GM12878 (cell line): ENCODE results near the gene USP36. TPM values are rescaled to one million over a fixed set of nuclear protein-coding genes. Genes with fewer than 3 reads are reported as not detected.
A peak's percentile ranks its signal among the peaks of the same experiment; 100 is the strongest.

Experiments
- ATAC-seq: fragments of 200-7000 bp; cut with Tn5 transposase; 3 replicates; pipeline ENCODE4 v1.9.1; 2020; ENCODE audit warnings: mild to moderate bottlenecking, moderate library complexity
- BruUV-seq: library from RNA; stranded (reverse); fragments of 400-500 nt; replicated peaks from 2 replicates; lab custom pipeline; 2021; lab: Mats Ljungman, UMichigan
- CTCF ChIA-PET: fragments of 300-600 bp; sonication (Branson Sonifier 250); formaldehyde crosslinking; extraction: SDS; loops from one replicate; lab custom pipeline; 2021; ENCODE audit warnings: inconsistent platforms; lab: Yijun Ruan, JAX
- POLR2A ChIA-PET: fragments of 350-600 bp; formaldehyde crosslinking; extraction: SDS; loops from one replicate; lab custom pipeline; 2021; ENCODE audit warnings: inconsistent platforms; lab: Charles Lee
- RAD21 ChIA-PET: fragments of 300-600 bp; sonication (Branson Sonifier 250); formaldehyde crosslinking; loops from one replicate; lab custom pipeline; 2023; ENCODE audit warnings: antibody characterized with exemption; ENCODE audit not compliant: unreplicated experiment; lab: Charles Lee
- SMC1A ChIA-PET: fragments of 300-600 bp; sonication (Branson Sonifier 250); formaldehyde crosslinking; loops from one replicate; lab custom pipeline; 2023; ENCODE audit not compliant: unreplicated experiment, uncharacterized antibody; lab: Charles Lee
- DNase-seq: peaks from one replicate; pipeline ENCODE4 v3.0.0-alpha.2; 2011; ENCODE audit warnings: low read depth, low spot score
- FAIRE-seq: peaks from 3 replicates; lab custom pipeline; 2011; peaks lifted over from hg19 to GRCh38; lab: Jason Lieb, UNC
- H2AFZ ChIP-seq: 2 replicates; pipeline ENCODE4 v1.6.0; 2011; ENCODE audit warnings: low read depth, low read length, control low read depth; ENCODE audit not compliant: control insufficient read depth
- H3K27ac ChIP-seq: 2 replicates; pipeline ENCODE4 v1.5.1; 2011; ENCODE audit warnings: control low read depth; ENCODE audit not compliant: control insufficient read depth, insufficient read depth
- H3K27me3 ChIP-seq, 2 experiments: replicated peaks in 1 of 2; 2 replicates each; pipeline versions ENCODE4 v1.6.0 to v1.6.1; 2011; ENCODE audit warnings: low read length in 1 of 2; ENCODE audit not compliant: control insufficient read depth in 2 of 2, insufficient read depth in 2 of 2
- H3K36me3 ChIP-seq, 2 experiments: 2 replicates each; pipeline ENCODE4 v1.5.1; 2011; ENCODE audit warnings: low read length in 1 of 2; ENCODE audit not compliant: control insufficient read depth in 2 of 2, insufficient read depth in 2 of 2
- H3K4me1 ChIP-seq: 2 replicates; pipeline ENCODE4 v1.6.1; 2011; ENCODE audit warnings: mild to moderate bottlenecking, low read length, moderate library complexity, mixed read lengths; ENCODE audit not compliant: control insufficient read depth, insufficient read depth
- H3K4me2 ChIP-seq: 2 replicates; pipeline ENCODE4 v1.6.0; 2011; ENCODE audit warnings: control low read depth; ENCODE audit not compliant: control insufficient read depth, insufficient read depth
- H3K4me3 ChIP-seq: fragments of 200-600 bp; sonication (generic); 2 replicates; pipeline ENCODE4 v1.5.1; 2016
- H3K79me2 ChIP-seq: 2 replicates; pipeline ENCODE4 v1.6.0; 2011; ENCODE audit warnings: low read length; ENCODE audit not compliant: control insufficient read depth, insufficient read depth
- H3K9ac ChIP-seq: 2 replicates; pipeline ENCODE4 v1.8.0; 2011; ENCODE audit warnings: low read length, control low read depth, mixed read lengths; ENCODE audit not compliant: control insufficient read depth, insufficient read depth
- H3K9me3 ChIP-seq: replicated peaks from 3 replicates; pipeline ENCODE4 v1.5.1; 2011; ENCODE audit warnings: mild to moderate bottlenecking, low read length; ENCODE audit not compliant: control insufficient read depth, insufficient read depth
- H4K20me1 ChIP-seq: 2 replicates; pipeline ENCODE4 v1.6.0; 2011; ENCODE audit not compliant: control insufficient read depth, insufficient read depth
- CBX3 ChIP-seq: fragments of 200-600 bp; sonication (generic); IDR thresholded peaks from 2 replicates; pipeline ENCODE4 v1.6.1; 2016; ENCODE audit warnings: low read depth, borderline replicate concordance
- NFXL1 ChIP-seq: fragments of 450-650 bp; IDR thresholded peaks from 2 replicates; pipeline ENCODE4 v1.6.1; 2017; ENCODE audit warnings: antibody characterized with exemption, mild to moderate bottlenecking, borderline replicate concordance
- POLR2A ChIP-seq: IDR thresholded peaks from 2 replicates; pipeline ENCODE4 v1.6.1; 2011; ENCODE audit warnings: low read depth, mild to moderate bottlenecking, low read length
- POLR2AphosphoS5 ChIP-seq: IDR thresholded peaks from 2 replicates; pipeline ENCODE4 v1.6.1; 2011; ENCODE audit warnings: mild to moderate bottlenecking, low read length, inconsistent platforms
- RAD21 ChIP-seq: IDR thresholded peaks from 2 replicates; pipeline ENCODE4 v1.6.1; 2011; ENCODE audit warnings: mild to moderate bottlenecking, low read depth, low read length, moderate library complexity; ENCODE audit not compliant: insufficient read depth
- SMC3 ChIP-seq: IDR thresholded peaks from 2 replicates; pipeline ENCODE4 v1.6.1; 2011; ENCODE audit warnings: low read length, improper control_type of control experiment, borderline replicate concordance
- WRNIP1 ChIP-seq: IDR thresholded peaks from 2 replicates; pipeline ENCODE4 v1.6.1; 2011; ENCODE audit warnings: low read depth, low read length, improper control_type of control experiment, borderline replicate concordance
- ZNF384 ChIP-seq: IDR thresholded peaks from 2 replicates; pipeline ENCODE4 v1.6.1; 2012; ENCODE audit warnings: low read depth, mild to moderate bottlenecking, low read length, improper control_type of control experiment, borderline replicate concordance
- WGBS: methylation state at CpG from one replicate; pipeline ENCODE4 v1.1.6; 2016; ENCODE audit warnings: low lambda C conversion rate; ENCODE audit not compliant: insufficient replicate concordance, insufficient coverage; ENCODE audit errors: missing lambda C conversion rate; 5-methylcytosine and 5-hydroxymethylcytosine counted together
- in situ Hi-C: fragments of 300-500 bp; cut with MboI; formaldehyde crosslinking; loops from 9 replicates; pipeline ENCODE4 v1.14.3; 2018; ENCODE audit warnings: mixed read lengths
- intact Hi-C: fragments of 100-400 bp; cut with micrococcal nuclease; formaldehyde crosslinking; loops from one replicate; pipeline ENCODE4 v1.14.2; 2022; ENCODE audit not compliant: unreplicated experiment
- polyA plus RNA-seq, 11 experiments: library from polyadenylated mRNA; depleted of rRNA in 4 of 11; unstranded in 6 of 11; stranded (reverse) in 5 of 11; fragments of >200 nt; fragmentation: Nextera tagmentation in 4 of 11; fragmentation: Illumina TruSeq in 1 of 11; extraction: Ambion mirVana in 4 of 11; extraction: Trizol in 1 of 11; gene quantifications; 1 replicate in 1 of 11; 2 replicates in 10 of 11; pipeline versions ENCODE4 v1.2.1 to v1.2.3, GENCODE V29; 2011 to 2016; ENCODE audit warnings: inconsistent platforms in 2 of 11, missing spikeins in 2 of 11, low read depth in 1 of 11
- total RNA-seq, 4 experiments: library from RNA; depleted of rRNA in 3 of 4; stranded (reverse); fragments of >200 nt in 3 of 4; fragmentation: Illumina TruSeq in 1 of 4; extraction: Trizol in 1 of 4; gene quantifications; 2 replicates each; pipeline versions ENCODE4 v1.2.1 to v1.2.3, GENCODE V29; 2013 to 2021
- TF ChIP-seq, protein P1 (sequence below): fragments of 450-650 bp; formaldehyde crosslinking; IDR thresholded peaks from 2 replicates; pipeline ENCODE4 v1.5.0; 2022; ENCODE audit warnings: mild to moderate bottlenecking, missing genetic modification characterization
- TF ChIP-seq, protein P2 (sequence below): fragments of 450-650 bp; IDR thresholded peaks from 2 replicates; pipeline ENCODE4 v1.6.1; 2017; ENCODE audit warnings: mild to moderate bottlenecking, moderate library complexity

The USP36 gene
- total and polyA plus RNA-seq, 10 of the 15 experiments (the other 5 are each of a cell fraction or from before 2014, with no cell fraction given): 7.2 to 65.7 (median 33.6) TPM

- DNase-seq (no peak), ATAC-seq (no peak), FAIRE-seq (no peak)
- no peak overlapping the region for H3K27ac ChIP-seq
- no peaks in the 10 kb centered on the region for H3K4me1 ChIP-seq
- H3K27me3 ChIP-seq: no peaks in the 10 kb centered on the region
- SMC1A ChIA-PET: interaction anchor here (1.4 kb wide), 1 partner anchor 97 kb away, joined by 3 read pairs; no protein-coding TSS in a partner anchor
- H3K79me2 ChIP-seq: no peaks in the 10 kb centered on the region
- CTCF ChIA-PET: no interaction called here
- BruUV-seq: no TSS peak
- H2AFZ ChIP-seq: no peak overlapping the region
- WGBS: 82% methylated on average over 17 of the region's 21 CpGs
- no peaks in the 10 kb centered on the region for H4K20me1 ChIP-seq
- peaks cover 32 to 46% of the 10 kb centered on the region in 2 experiments for H3K36me3 ChIP-seq
- POLR2A ChIA-PET: no interaction called here
- no peak overlapping the region for H3K4me3 ChIP-seq
- RAD21 ChIA-PET: no interaction called here
- intact Hi-C loops (no loop called here), in situ Hi-C loops (no loop called here)
- no peaks in the 10 kb centered on the region for H3K9me3 ChIP-seq
- peak; percentile 44; the same call in 1 of the 2 replicates for TF ChIP-seq POLR2A
- no peak for TF ChIP-seq NFXL1
- H3K4me2 ChIP-seq: no peak overlapping the region
- no peak overlapping the region for H3K9ac ChIP-seq
These were observed 37.3 kb downstream of the USP36 start for GRCh38 chr17:78803186-78803845.

DNA sequence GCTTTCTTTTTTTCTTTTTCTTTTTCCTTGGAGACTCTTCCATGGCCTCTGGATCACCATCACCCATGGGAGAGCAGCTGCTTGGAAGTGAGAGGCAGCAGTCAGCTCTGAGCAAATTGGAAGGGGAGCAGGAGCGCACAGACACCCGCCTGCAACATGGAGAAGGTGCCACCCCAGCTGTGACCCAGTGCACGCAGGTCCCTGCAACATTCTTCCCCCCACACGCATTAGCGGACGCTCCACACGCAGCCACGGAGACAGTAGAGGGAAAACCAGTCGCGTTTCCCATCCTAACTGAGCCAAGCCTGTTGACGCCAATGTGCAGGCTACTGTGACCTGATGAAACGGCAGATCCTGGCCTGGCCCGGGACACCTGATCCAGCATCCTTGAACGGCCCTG lies 38.2 kb downstream of the USP36 start:
- RAD21 ChIA-PET: no interaction called here
- TF ChIP-seq ZNF384 (no peak), POLR2AphosphoS5 (no peak), CBX3 (no peak), RAD21 (no peak), SMC3 (no peak), WRNIP1 (no peak)
- TF ChIP-seq, protein P1, sequence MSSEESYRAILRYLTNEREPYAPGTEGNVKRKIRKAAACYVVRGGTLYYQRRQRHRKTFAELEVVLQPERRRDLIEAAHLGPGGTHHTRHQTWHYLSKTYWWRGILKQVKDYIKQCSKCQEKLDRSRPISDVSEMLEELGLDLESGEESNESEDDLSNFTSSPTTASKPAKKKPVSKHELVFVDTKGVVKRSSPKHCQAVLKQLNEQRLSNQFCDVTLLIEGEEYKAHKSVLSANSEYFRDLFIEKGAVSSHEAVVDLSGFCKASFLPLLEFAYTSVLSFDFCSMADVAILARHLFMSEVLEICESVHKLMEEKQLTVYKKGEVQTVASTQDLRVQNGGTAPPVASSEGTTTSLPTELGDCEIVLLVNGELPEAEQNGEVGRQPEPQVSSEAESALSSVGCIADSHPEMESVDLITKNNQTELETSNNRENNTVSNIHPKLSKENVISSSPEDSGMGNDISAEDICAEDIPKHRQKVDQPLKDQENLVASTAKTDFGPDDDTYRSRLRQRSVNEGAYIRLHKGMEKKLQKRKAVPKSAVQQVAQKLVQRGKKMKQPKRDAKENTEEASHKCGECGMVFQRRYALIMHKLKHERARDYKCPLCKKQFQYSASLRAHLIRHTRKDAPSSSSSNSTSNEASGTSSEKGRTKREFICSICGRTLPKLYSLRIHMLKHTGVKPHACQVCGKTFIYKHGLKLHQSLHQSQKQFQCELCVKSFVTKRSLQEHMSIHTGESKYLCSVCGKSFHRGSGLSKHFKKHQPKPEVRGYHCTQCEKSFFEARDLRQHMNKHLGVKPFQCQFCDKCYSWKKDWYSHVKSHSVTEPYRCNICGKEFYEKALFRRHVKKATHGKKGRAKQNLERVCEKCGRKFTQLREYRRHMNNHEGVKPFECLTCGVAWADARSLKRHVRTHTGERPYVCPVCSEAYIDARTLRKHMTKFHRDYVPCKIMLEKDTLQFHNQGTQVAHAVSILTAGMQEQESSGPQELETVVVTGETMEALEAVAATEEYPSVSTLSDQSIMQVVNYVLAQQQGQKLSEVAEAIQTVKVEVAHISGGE: no peak
- TF ChIP-seq, protein P2, sequence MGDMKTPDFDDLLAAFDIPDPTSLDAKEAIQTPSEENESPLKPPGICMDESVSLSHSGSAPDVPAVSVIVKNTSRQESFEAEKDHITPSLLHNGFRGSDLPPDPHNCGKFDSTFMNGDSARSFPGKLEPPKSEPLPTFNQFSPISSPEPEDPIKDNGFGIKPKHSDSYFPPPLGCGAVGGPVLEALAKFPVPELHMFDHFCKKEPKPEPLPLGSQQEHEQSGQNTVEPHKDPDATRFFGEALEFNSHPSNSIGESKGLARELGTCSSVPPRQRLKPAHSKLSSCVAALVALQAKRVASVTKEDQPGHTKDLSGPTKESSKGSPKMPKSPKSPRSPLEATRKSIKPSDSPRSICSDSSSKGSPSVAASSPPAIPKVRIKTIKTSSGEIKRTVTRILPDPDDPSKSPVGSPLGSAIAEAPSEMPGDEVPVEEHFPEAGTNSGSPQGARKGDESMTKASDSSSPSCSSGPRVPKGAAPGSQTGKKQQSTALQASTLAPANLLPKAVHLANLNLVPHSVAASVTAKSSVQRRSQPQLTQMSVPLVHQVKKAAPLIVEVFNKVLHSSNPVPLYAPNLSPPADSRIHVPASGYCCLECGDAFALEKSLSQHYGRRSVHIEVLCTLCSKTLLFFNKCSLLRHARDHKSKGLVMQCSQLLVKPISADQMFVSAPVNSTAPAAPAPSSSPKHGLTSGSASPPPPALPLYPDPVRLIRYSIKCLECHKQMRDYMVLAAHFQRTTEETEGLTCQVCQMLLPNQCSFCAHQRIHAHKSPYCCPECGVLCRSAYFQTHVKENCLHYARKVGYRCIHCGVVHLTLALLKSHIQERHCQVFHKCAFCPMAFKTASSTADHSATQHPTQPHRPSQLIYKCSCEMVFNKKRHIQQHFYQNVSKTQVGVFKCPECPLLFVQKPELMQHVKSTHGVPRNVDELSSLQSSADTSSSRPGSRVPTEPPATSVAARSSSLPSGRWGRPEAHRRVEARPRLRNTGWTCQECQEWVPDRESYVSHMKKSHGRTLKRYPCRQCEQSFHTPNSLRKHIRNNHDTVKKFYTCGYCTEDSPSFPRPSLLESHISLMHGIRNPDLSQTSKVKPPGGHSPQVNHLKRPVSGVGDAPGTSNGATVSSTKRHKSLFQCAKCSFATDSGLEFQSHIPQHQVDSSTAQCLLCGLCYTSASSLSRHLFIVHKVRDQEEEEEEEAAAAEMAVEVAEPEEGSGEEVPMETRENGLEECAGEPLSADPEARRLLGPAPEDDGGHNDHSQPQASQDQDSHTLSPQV: no peak

More for the DNA sequence above, 38.2 kb downstream of the USP36 start:
- ATAC-seq (no peak), DNase-seq (no peak), FAIRE-seq (no peak)
- no peak overlapping the region for H3K9ac ChIP-seq
- no TSS peak for BruUV-seq
- no peak overlapping the region for H3K4me2 ChIP-seq
- no peaks in the 10 kb centered on the region for H3K79me2 ChIP-seq
- H2AFZ ChIP-seq: no peak overlapping the region
- ChIA-PET SMC1A (no interaction called here), POLR2A (no interaction called here), CTCF (no interaction called here)
- no peaks in the 10 kb centered on the region for H3K4me1 ChIP-seq
- no peak overlapping the region for H3K27ac ChIP-seq
- no peaks in the 10 kb centered on the region for H3K27me3 ChIP-seq
- intact Hi-C loops (no loop called here), in situ Hi-C loops (no loop called here)
- H3K36me3 ChIP-seq: peaks cover 28 to 54% of the 10 kb centered on the region in 2 experiments
- H3K4me3 ChIP-seq: no peak overlapping the region
- no peaks in the 10 kb centered on the region for H4K20me1 ChIP-seq
- H3K9me3 ChIP-seq: no peaks in the 10 kb centered on the region
- 97% methylated on average over 14 of the region's 14 CpGs for WGBS
